ENCODE measurements around the gene PRKAA1. TPM values are rescaled to one million over a fixed set of nuclear protein-coding genes. Genes with fewer than 3 reads are reported as not detected.

The PRKAA1 gene
- total and polyA plus RNA-seq, 2 of the 13 experiments (the other 11 are each of a cell fraction or from before 2014, with no cell fraction given), result 36.6 to 58.0 TPM

DNA sequence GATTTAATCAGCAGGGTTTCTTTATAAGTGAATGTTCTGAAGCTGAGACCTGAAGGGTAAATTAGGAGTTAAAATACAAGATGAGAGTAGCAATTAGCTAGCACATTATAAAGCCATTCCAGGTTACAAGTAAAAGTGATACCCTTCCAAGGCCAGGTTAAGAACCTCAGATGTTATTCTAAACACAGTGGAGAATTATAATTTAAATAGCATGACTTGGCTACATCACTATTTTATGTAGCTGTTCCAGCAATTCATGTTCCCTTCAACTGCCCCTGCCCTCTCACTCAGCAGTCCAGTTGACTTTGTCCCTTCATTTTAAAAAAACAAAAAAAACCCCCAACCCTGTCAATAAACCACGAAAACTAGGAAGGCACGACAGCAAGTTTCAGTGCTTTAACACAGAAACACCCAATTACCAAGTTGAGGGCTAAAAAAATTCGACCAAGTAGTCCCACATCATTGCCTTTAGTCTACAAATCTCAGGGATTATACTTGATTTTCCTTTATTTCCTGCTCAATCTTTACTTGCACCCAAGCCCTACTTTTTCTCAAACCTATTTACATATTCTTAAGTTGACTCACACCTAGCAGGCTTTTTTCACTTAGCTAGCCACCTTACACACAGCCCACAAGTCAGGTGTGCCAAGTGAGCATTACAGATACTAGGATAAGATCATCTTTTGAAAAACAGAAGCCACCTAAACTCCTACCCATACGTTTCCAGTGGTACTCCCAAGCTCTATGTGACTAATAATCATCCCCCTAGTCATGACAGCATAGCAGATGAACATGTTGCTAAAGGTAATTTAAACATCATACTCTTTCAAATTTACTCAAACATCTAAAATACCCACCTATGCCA is 33.4 kb upstream of the PRKAA1 start (continued):
- TF ChIP-seq AFF4 (CRISPR knock-in tag; IDR thresholded peaks at IDR 0.05), result no peak
- TF ChIP-seq, protein P1, sequence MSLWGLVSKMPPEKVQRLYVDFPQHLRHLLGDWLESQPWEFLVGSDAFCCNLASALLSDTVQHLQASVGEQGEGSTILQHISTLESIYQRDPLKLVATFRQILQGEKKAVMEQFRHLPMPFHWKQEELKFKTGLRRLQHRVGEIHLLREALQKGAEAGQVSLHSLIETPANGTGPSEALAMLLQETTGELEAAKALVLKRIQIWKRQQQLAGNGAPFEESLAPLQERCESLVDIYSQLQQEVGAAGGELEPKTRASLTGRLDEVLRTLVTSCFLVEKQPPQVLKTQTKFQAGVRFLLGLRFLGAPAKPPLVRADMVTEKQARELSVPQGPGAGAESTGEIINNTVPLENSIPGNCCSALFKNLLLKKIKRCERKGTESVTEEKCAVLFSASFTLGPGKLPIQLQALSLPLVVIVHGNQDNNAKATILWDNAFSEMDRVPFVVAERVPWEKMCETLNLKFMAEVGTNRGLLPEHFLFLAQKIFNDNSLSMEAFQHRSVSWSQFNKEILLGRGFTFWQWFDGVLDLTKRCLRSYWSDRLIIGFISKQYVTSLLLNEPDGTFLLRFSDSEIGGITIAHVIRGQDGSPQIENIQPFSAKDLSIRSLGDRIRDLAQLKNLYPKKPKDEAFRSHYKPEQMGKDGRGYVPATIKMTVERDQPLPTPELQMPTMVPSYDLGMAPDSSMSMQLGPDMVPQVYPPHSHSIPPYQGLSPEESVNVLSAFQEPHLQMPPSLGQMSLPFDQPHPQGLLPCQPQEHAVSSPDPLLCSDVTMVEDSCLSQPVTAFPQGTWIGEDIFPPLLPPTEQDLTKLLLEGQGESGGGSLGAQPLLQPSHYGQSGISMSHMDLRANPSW (CRISPR knock-in tag; IDR thresholded peaks at IDR 0.05; ENCODE audit: borderline replicate concordance), result no peak
- TF ChIP-seq PRMT3 (CRISPR knock-in tag; IDR thresholded peaks at IDR 0.05; ENCODE audit: borderline replicate concordance, low read depth), result no peak
- 0 out of 2 replicates have a peak, but pooled peaks have one; percentile 34 for TF ChIP-seq HNRNPL (IDR thresholded peaks at IDR 0.05; ENCODE audit: low read depth, low read length)
- no peak for TF ChIP-seq MTF2 (CRISPR knock-in tag; IDR thresholded peaks at IDR 0.05; ENCODE audit: borderline replicate concordance)
- TF ChIP-seq AGO2 (optimal IDR thresholded peaks at IDR 0.05; ENCODE audit: low read depth, low read length), result peak; percentile 73

All from HepG2 (cell line).